HepG2 (cell line): ENCODE data around the gene MYO16. TPM values are rescaled to one million over a fixed set of nuclear protein-coding genes. Genes with fewer than 3 reads are reported as not detected.

Source experiments
- ATAC-seq: fragments of 200-7000 bp; cut with Tn5 transposase; 3 replicates; pipeline ENCODE4 v1.9.1; 2020; ENCODE audit warnings: mild to moderate bottlenecking, moderate library complexity
- BruUV-seq: library from RNA; stranded (reverse); fragments of 400-500 nt; replicated peaks from 2 replicates; lab custom pipeline; 2021; lab: Mats Ljungman, UMichigan
- CTCF ChIA-PET: fragments of 300-600 bp; formaldehyde crosslinking; extraction: SDS; loops from one replicate; lab custom pipeline; 2021; ENCODE audit warnings: low total read pairs, inconsistent platforms, low intra/inter-chr PET ratio; lab: Yijun Ruan, JAX
- POLR2A ChIA-PET: fragments of 350-600 bp; sonication (Branson Sonifier 250); formaldehyde crosslinking; loops from one replicate; lab custom pipeline; 2020; ENCODE audit warnings: antibody characterized with exemption, inconsistent platforms; lab: Yijun Ruan, JAX
- DNase-seq: peaks from one replicate; pipeline ENCODE4 v3.0.0-alpha.2; 2015; ENCODE audit warnings: low spot score
- FAIRE-seq: peaks from 3 replicates; lab custom pipeline; 2011; peaks lifted over from hg19 to GRCh38; lab: Jason Lieb, UNC
- H2AFZ ChIP-seq: one replicate; pipeline ENCODE4 v1.6.1; 2011; ENCODE audit warnings: low read length, inconsistent platforms
- H3K27ac ChIP-seq: fragments of 300-600 bp; 3 replicates; pipeline ENCODE4 v1.8.0; 2011; ENCODE audit warnings: mixed run types, mild to moderate bottlenecking, mixed read lengths, low read length, inconsistent platforms; ENCODE audit not compliant: insufficient read depth; ENCODE audit errors: extremely low read length
- H3K27me3 ChIP-seq, 2 experiments: fragments of 200-600 bp in 1 of 2; 2 replicates in 1 of 2; 3 replicates in 1 of 2; pipeline versions ENCODE4 v1.6.0 to v1.8.0; 2011; ENCODE audit warnings: low read length in 2 of 2, mild to moderate bottlenecking in 2 of 2, moderate library complexity in 2 of 2, inconsistent platforms in 1 of 2; ENCODE audit not compliant: insufficient read depth in 2 of 2, control insufficient read depth in 1 of 2
- H3K36me3 ChIP-seq, 2 experiments: fragments of 200-600 bp in 1 of 2; replicated peaks in 1 of 2; 2 replicates in 1 of 2; 3 replicates in 1 of 2; pipeline versions ENCODE4 v1.5.1 to v1.8.0; 2011; ENCODE audit warnings: low read length in 2 of 2, inconsistent platforms in 1 of 2; ENCODE audit not compliant: insufficient read depth in 2 of 2, control insufficient read depth in 1 of 2
- H3K4me1 ChIP-seq: 2 replicates; pipeline ENCODE4 v1.5.1; 2012; ENCODE audit warnings: low read length, inconsistent platforms; ENCODE audit not compliant: insufficient read depth
- H3K4me2 ChIP-seq: 2 replicates; pipeline ENCODE4 v1.6.0; 2011; ENCODE audit warnings: low read depth, low read length, inconsistent platforms
- H3K4me3 ChIP-seq, 3 experiments: fragments of 200-600 bp in 1 of 3; sonication (generic), shearing (Covaris generic) in 1 of 3; replicated peaks in 1 of 3; 2 replicates each; pipeline ENCODE4 v1.5.1; 2011 to 2016; ENCODE audit warnings: low read length in 3 of 3, inconsistent platforms in 2 of 3, low read depth in 2 of 3, mild to moderate bottlenecking in 2 of 3, control low read depth in 1 of 3, mixed read lengths in 1 of 3; ENCODE audit not compliant: insufficient read depth in 1 of 3
- H3K79me2 ChIP-seq: one replicate; pipeline ENCODE4 v1.6.1; 2011; ENCODE audit warnings: low read length, inconsistent platforms; ENCODE audit not compliant: insufficient read depth
- H3K9ac ChIP-seq: 2 replicates; pipeline ENCODE4 v1.6.0; 2011; ENCODE audit warnings: mild to moderate bottlenecking, low read depth, low read length, inconsistent platforms; ENCODE audit not compliant: insufficient read depth
- H3K9me3 ChIP-seq: 2 replicates; pipeline ENCODE4 v1.5.1; 2012; ENCODE audit warnings: mild to moderate bottlenecking, low read length
- H4K20me1 ChIP-seq: 2 replicates; pipeline ENCODE4 v1.6.0; 2011; ENCODE audit warnings: inconsistent platforms, mild to moderate bottlenecking, low read length, moderate library complexity; ENCODE audit not compliant: insufficient read depth
- RAD51 ChIP-seq: fragments of 450-650 bp; IDR thresholded peaks from 2 replicates; pipeline ENCODE4 v1.6.1; 2016; ENCODE audit warnings: borderline replicate concordance
- ZSCAN25 ChIP-seq: sonication (generic); formaldehyde crosslinking; IDR thresholded peaks from 2 replicates; pipeline ENCODE4 v1.8.0; 2022; ENCODE audit warnings: mild to moderate bottlenecking, missing genetic modification reagents
- WGBS: methylation state at CpG from one replicate; pipeline ENCODE4 v1.1.6; 2017; ENCODE audit warnings: low lambda C conversion rate; 5-methylcytosine and 5-hydroxymethylcytosine counted together
- in situ Hi-C: cut with HindIII; loops from 2 replicates; pipeline ENCODE4 v1.10.0; 2017; ENCODE audit warnings: low pct_unique_long_range_greater_than_20kb; ENCODE audit not compliant: extremely low pct_ligation_motif_present
- intact Hi-C: fragments of 100-400 bp; cut with micrococcal nuclease; formaldehyde crosslinking; loops from one replicate; pipeline ENCODE4 v1.10.0; 2022; ENCODE audit not compliant: unreplicated experiment
- polyA plus RNA-seq, 8 experiments: library from polyadenylated mRNA; depleted of rRNA in 3 of 8; stranded (reverse) in 7 of 8; unstranded in 1 of 8; fragments of >200 nt; fragmentation: Illumina TruSeq in 4 of 8; extraction: Trizol in 4 of 8; gene quantifications; 2 replicates each; pipeline versions ENCODE4 v1.2.1 to v1.2.3, GENCODE V29; 2011 to 2016; ENCODE audit warnings: low read depth in 4 of 8, missing spikeins in 1 of 8, mixed read lengths in 1 of 8; ENCODE audit not compliant: insufficient read depth in 1 of 8
- total RNA-seq, 5 experiments: library from RNA; depleted of rRNA; stranded (reverse); fragments of >200 nt; fragmentation: Illumina TruSeq; extraction: Trizol; gene quantifications; 2 replicates each; pipeline ENCODE4 v1.2.3, GENCODE V29; 2016; ENCODE audit warnings: low read depth in 1 of 5
- TF ChIP-seq, protein P1 (sequence below), 2 experiments: sonication (generic) in 1 of 2; formaldehyde crosslinking in 1 of 2; IDR thresholded peaks; 2 replicates each; pipeline versions ENCODE4 v1.5.1 to v1.6.1; 2011 to 2020; ENCODE audit warnings: borderline replicate concordance in 1 of 2, low read depth in 1 of 2, low read length in 1 of 2, mild to moderate bottlenecking in 1 of 2, missing genetic modification reagents in 1 of 2, moderate library complexity in 1 of 2
- TF ChIP-seq, protein P2 (sequence below): sonication (generic); formaldehyde crosslinking; IDR thresholded peaks from 2 replicates; pipeline ENCODE4 v1.4.0; 2020; ENCODE audit warnings: missing genetic modification reagents, borderline replicate concordance

The MYO16 gene
- total and polyA plus RNA-seq, 2 of the 13 experiments (the other 11 are each of a cell fraction or from before 2014, with no cell fraction given): not detected

DNA sequence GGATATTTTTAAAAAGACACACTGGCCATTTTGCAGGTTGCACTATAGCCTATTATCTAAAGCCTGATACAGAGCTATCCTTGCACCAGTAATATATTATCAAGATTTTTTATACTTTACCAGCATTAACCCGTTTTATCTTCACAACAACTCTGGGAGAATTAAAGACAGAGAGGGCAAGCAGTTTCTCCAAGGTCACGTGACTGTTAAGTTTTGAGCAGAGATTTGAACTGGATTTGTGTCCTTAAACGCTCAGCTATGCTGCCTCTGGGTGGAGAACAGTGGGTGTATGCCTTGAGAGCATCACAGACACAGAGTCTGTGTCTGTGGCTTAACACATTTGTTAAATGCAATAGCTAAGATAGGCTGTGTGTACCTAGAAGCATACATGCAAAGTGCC lies 147.2 kb downstream of the MYO16 start:
- POLR2A ChIA-PET: no interaction called here
- Histone ChIP-seq H2AFZ (no peak overlapping the region), H3K4me2 (no peak overlapping the region), H3K9me3 (peaks cover 22% of the 10 kb centered on the region; the same call in 1 of the 2 replicates), H3K27me3 (no peaks in the 10 kb centered on the region), H3K9ac (no peak overlapping the region), H3K27ac (no peak overlapping the region), H4K20me1 (no peaks in the 10 kb centered on the region), H3K36me3 (no peaks in the 10 kb centered on the region), H3K4me1 (no peaks in the 10 kb centered on the region), H3K4me3 (no peak overlapping the region), H3K79me2 (no peaks in the 10 kb centered on the region)
- BruUV-seq: no TSS peak
- ATAC-seq: no peak
- no peak for DNase-seq
- 0% methylated on average over 3 of the region's 3 CpGs for WGBS
- no peak for FAIRE-seq
- intact Hi-C loops: no loop called here
- in situ Hi-C loops: no loop called here
- TF ChIP-seq, protein P1, sequence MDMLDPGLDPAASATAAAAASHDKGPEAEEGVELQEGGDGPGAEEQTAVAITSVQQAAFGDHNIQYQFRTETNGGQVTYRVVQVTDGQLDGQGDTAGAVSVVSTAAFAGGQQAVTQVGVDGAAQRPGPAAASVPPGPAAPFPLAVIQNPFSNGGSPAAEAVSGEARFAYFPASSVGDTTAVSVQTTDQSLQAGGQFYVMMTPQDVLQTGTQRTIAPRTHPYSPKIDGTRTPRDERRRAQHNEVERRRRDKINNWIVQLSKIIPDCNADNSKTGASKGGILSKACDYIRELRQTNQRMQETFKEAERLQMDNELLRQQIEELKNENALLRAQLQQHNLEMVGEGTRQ (IDR thresholded peaks at IDR 0.05; ENCODE audit: low read depth, low read length): peak; percentile 49; the same call in 1 of the 2 replicates
- TF ChIP-seq, protein P1 (CRISPR knock-in tag; IDR thresholded peaks at IDR 0.05; ENCODE audit: borderline replicate concordance): no peak
- TF ChIP-seq RAD51: peak; percentile 67; the same call in 1 of the 2 replicates
- no peak for TF ChIP-seq ZSCAN25 (CRISPR knock-in tag)
- TF ChIP-seq, protein P2, sequence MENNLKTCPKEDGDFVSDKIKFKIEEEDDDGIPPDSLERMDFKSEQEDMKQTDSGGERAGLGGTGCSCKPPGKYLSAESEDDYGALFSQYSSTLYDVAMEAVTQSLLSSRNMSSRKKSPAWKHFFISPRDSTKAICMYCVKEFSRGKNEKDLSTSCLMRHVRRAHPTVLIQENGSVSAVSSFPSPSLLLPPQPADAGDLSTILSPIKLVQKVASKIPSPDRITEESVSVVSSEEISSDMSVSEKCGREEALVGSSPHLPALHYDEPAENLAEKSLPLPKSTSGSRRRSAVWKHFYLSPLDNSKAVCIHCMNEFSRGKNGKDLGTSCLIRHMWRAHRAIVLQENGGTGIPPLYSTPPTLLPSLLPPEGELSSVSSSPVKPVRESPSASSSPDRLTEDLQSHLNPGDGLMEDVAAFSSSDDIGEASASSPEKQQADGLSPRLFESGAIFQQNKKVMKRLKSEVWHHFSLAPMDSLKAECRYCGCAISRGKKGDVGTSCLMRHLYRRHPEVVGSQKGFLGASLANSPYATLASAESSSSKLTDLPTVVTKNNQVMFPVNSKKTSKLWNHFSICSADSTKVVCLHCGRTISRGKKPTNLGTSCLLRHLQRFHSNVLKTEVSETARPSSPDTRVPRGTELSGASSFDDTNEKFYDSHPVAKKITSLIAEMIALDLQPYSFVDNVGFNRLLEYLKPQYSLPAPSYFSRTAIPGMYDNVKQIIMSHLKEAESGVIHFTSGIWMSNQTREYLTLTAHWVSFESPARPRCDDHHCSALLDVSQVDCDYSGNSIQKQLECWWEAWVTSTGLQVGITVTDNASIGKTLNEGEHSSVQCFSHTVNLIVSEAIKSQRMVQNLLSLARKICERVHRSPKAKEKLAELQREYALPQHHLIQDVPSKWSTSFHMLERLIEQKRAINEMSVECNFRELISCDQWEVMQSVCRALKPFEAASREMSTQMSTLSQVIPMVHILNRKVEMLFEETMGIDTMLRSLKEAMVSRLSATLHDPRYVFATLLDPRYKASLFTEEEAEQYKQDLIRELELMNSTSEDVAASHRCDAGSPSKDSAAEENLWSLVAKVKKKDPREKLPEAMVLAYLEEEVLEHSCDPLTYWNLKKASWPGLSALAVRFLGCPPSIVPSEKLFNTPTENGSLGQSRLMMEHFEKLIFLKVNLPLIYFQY (CRISPR knock-in tag): no peak
- CTCF ChIA-PET: no interaction called here
